H1 (cell line): ENCODE results near the gene GIMAP5. TPM values are rescaled to one million over a fixed set of nuclear protein-coding genes. Genes with fewer than 3 reads are reported as not detected.

ENCODE experiments used
- CTCF ChIA-PET: fragments of 300-600 bp; sonication (Branson Sonifier 250); formaldehyde crosslinking; loops from one replicate; lab custom pipeline; 2021; ENCODE audit not compliant: partially characterized antibody; lab: Charles Lee
- POLR2A ChIA-PET: fragments of 300-600 bp; sonication (Branson Sonifier 250); formaldehyde crosslinking; loops from one replicate; lab custom pipeline; 2021; ENCODE audit warnings: inconsistent platforms; ENCODE audit not compliant: partially characterized antibody; lab: Charles Lee
- DNase-seq, 2 experiments: peaks; one replicate each; pipeline versions ENCODE4 v3.0.0 to v3.0.0-alpha.2; 2010 to 2022; ENCODE audit warnings: low spot score in 2 of 2, low read depth in 1 of 2, mixed read lengths in 1 of 2
- FAIRE-seq: peaks from 2 replicates; lab custom pipeline; 2011; peaks lifted over from hg19 to GRCh38; lab: Jason Lieb, UNC
- H2AFZ ChIP-seq: 2 replicates; pipeline ENCODE4 v1.8.1; 2012; ENCODE audit warnings: low read length, inconsistent platforms
- H2AK5ac ChIP-seq: 2 replicates; pipeline ENCODE4 v1.6.1; 2013; ENCODE audit warnings: low read depth, low read length
- H2BK120ac ChIP-seq: replicated peaks from 2 replicates; pipeline ENCODE3; 2013; ENCODE audit warnings: low read depth, low read length, inconsistent platforms
- H2BK12ac ChIP-seq: 2 replicates; pipeline ENCODE4 v1.6.1; 2013; ENCODE audit warnings: low read depth, low read length
- H2BK15ac ChIP-seq: 2 replicates; pipeline ENCODE4 v1.6.1; 2013; ENCODE audit warnings: low read length
- H2BK20ac ChIP-seq: 2 replicates; pipeline ENCODE4 v1.6.1; 2013; ENCODE audit warnings: low read length
- H2BK5ac ChIP-seq: 2 replicates; pipeline ENCODE4 v1.6.1; 2013; ENCODE audit warnings: low read depth, low read length
- H3K14ac ChIP-seq: 2 replicates; pipeline ENCODE4 v1.6.1; 2013; ENCODE audit warnings: inconsistent platforms; ENCODE audit not compliant: insufficient read length
- H3K18ac ChIP-seq: 2 replicates; pipeline ENCODE4 v1.6.1; 2013; ENCODE audit warnings: low read length; ENCODE audit errors: extremely low read depth
- H3K23ac ChIP-seq: 2 replicates; pipeline ENCODE4 v1.6.1; 2013; ENCODE audit warnings: inconsistent platforms; ENCODE audit not compliant: insufficient read length
- H3K23me2 ChIP-seq: 2 replicates; pipeline ENCODE4 v1.6.1; 2013; ENCODE audit warnings: low read depth, low read length
- H3K27ac ChIP-seq: 2 replicates; pipeline ENCODE4 v1.6.1; 2011; ENCODE audit warnings: low read depth, low read length, inconsistent platforms
- H3K27me3 ChIP-seq, 4 experiments: replicated peaks in 1 of 4; 1 replicate in 1 of 4; 2 replicates in 3 of 4; pipeline versions ENCODE4 v1.6.1 to v1.8.1; 2011 to 2013; ENCODE audit warnings: low read length in 3 of 4, mild to moderate bottlenecking in 3 of 4, inconsistent platforms in 2 of 4, mixed read lengths in 2 of 4, moderate library complexity in 1 of 4; ENCODE audit not compliant: control insufficient read depth in 3 of 4, insufficient read depth in 3 of 4; ENCODE audit errors: extremely low read depth in 1 of 4
- H3K36me3 ChIP-seq, 4 experiments: 2 replicates each; pipeline versions ENCODE4 v1.6.1 to v1.8.1; 2011 to 2013; ENCODE audit warnings: mild to moderate bottlenecking in 4 of 4, low read length in 3 of 4, moderate library complexity in 2 of 4, control low read depth in 1 of 4, inconsistent platforms in 1 of 4; ENCODE audit not compliant: insufficient read depth in 4 of 4, control insufficient read depth in 2 of 4
- H3K4ac ChIP-seq: replicated peaks from 2 replicates; pipeline ENCODE3; 2013; ENCODE audit warnings: low read length, low read depth, mixed read lengths, inconsistent platforms; ENCODE audit not compliant: insufficient read length
- H3K4me1 ChIP-seq, 4 experiments: replicated peaks in 1 of 4; 1 replicate in 1 of 4; 2 replicates in 3 of 4; pipeline versions ENCODE4 v1.6.1 to v1.8.1; 2011 to 2013; ENCODE audit warnings: low read length in 3 of 4, inconsistent platforms in 2 of 4, mixed read lengths in 1 of 4; ENCODE audit not compliant: insufficient read depth in 4 of 4, control insufficient read depth in 3 of 4
- H3K4me2 ChIP-seq, 2 experiments: 2 replicates each; pipeline versions ENCODE4 v1.6.1 to v1.8.1; 2011 to 2013; ENCODE audit warnings: low read depth in 2 of 2, low read length in 2 of 2, control low read depth in 1 of 2, inconsistent platforms in 1 of 2, mild to moderate bottlenecking in 1 of 2; ENCODE audit not compliant: insufficient read depth in 1 of 2
- H3K4me3 ChIP-seq, 4 experiments: fragments of 200-600, 300-600 bp in 1 of 4; sonication (generic), shearing (Covaris generic), sonication (Bioruptor Twin) in 1 of 4; 2 replicates each; pipeline versions ENCODE4 v1.5.1 to v1.8.1; 2011 to 2016; ENCODE audit warnings: low read length in 4 of 4, low read depth in 3 of 4, control low read depth in 2 of 4, inconsistent platforms in 2 of 4, mild to moderate bottlenecking in 2 of 4, mixed read lengths in 1 of 4, moderate library complexity in 1 of 4; ENCODE audit not compliant: insufficient read depth in 2 of 4; ENCODE audit errors: extremely low read depth in 1 of 4
- H3K56ac ChIP-seq: replicated peaks from 2 replicates; pipeline ENCODE3; 2013; ENCODE audit warnings: low read depth, mild to moderate bottlenecking, mixed read lengths, low read length, inconsistent platforms; ENCODE audit not compliant: insufficient read length
- H3K79me1 ChIP-seq: 2 replicates; pipeline ENCODE4 v1.6.1; 2013; ENCODE audit warnings: low read depth, low read length, control low read depth
- H3K79me2 ChIP-seq, 2 experiments: 2 replicates each; pipeline versions ENCODE4 v1.6.1 to v1.8.1; 2012 to 2013; ENCODE audit warnings: low read length in 2 of 2, mild to moderate bottlenecking in 2 of 2, inconsistent platforms in 1 of 2; ENCODE audit not compliant: insufficient read depth in 2 of 2, control insufficient read depth in 1 of 2
- H3K9ac ChIP-seq, 4 experiments: replicated peaks in 1 of 4; 1 replicate in 1 of 4; 2 replicates in 3 of 4; pipeline versions ENCODE4 v1.6.1 to v1.8.1; 2011 to 2013; ENCODE audit warnings: low read depth in 3 of 4, low read length in 3 of 4, control low read depth in 2 of 4, mild to moderate bottlenecking in 2 of 4, moderate library complexity in 2 of 4, inconsistent platforms in 1 of 4; ENCODE audit errors: extremely low read depth in 1 of 4
- H3K9me3 ChIP-seq, 2 experiments: 2 replicates each; pipeline versions ENCODE4 v1.6.1 to v1.8.1; 2012 to 2013; ENCODE audit warnings: mild to moderate bottlenecking in 2 of 2, moderate library complexity in 2 of 2, control low read depth in 1 of 2, inconsistent platforms in 1 of 2, low read depth in 1 of 2, low read length in 1 of 2, mixed read lengths in 1 of 2; ENCODE audit not compliant: insufficient read depth in 2 of 2
- H4K20me1 ChIP-seq, 2 experiments: replicated peaks in 1 of 2; 2 replicates each; pipeline versions ENCODE3 to v1.8.1; 2011 to 2013; ENCODE audit warnings: inconsistent platforms in 2 of 2, low read length in 2 of 2, mild to moderate bottlenecking in 1 of 2; ENCODE audit not compliant: insufficient read depth in 2 of 2, control insufficient read depth in 1 of 2
- H4K5ac ChIP-seq: 2 replicates; pipeline ENCODE4 v1.6.1; 2013; ENCODE audit warnings: low read length, low read depth, mixed read lengths, inconsistent platforms; ENCODE audit not compliant: insufficient read length
- H4K8ac ChIP-seq: 2 replicates; pipeline ENCODE4 v1.8.0; 2013; ENCODE audit warnings: mild to moderate bottlenecking, moderate library complexity, low read length, inconsistent platforms; ENCODE audit not compliant: insufficient read depth; ENCODE audit errors: extremely low read depth
- H4K91ac ChIP-seq: replicated peaks from 2 replicates; pipeline ENCODE3; 2013; ENCODE audit warnings: low read length, mixed read lengths, inconsistent platforms; ENCODE audit not compliant: insufficient read length
- CEBPB ChIP-seq: IDR thresholded peaks from 2 replicates; pipeline ENCODE4 v1.6.1; 2012; ENCODE audit warnings: low read depth, low read length
- CHD1 ChIP-seq: IDR thresholded peaks from 2 replicates; pipeline ENCODE4 v1.6.1; 2012; ENCODE audit warnings: low read depth, low read length, improper control_type of control experiment
- EP300 ChIP-seq, 2 experiments: IDR thresholded peaks; 1 replicate in 1 of 2; 2 replicates in 1 of 2; pipeline ENCODE4 v1.6.1; 2011 to 2012; ENCODE audit warnings: low read depth in 2 of 2, low read length in 2 of 2, mild to moderate bottlenecking in 2 of 2, borderline replicate concordance in 1 of 2, inconsistent platforms in 1 of 2, moderate library complexity in 1 of 2
- EZH2 ChIP-seq: fragments of 200-600 bp; sonication (generic); IDR thresholded peaks from 2 replicates; pipeline ENCODE4 v1.7.1; 2012; ENCODE audit warnings: low read depth, mild to moderate bottlenecking, moderate library complexity, low read length, inconsistent platforms; ENCODE audit not compliant: severe bottlenecking
- MAFK ChIP-seq: IDR thresholded peaks from 2 replicates; pipeline ENCODE4 v1.6.1; 2012; ENCODE audit warnings: low read depth, mild to moderate bottlenecking, improper control_type of control experiment, low read length
- PHF8 ChIP-seq: fragments of 200-600 bp; sonication (generic); conservative IDR thresholded peaks from 2 replicates; pipeline ENCODE4 v1.7.1; 2012; ENCODE audit warnings: low read depth, mild to moderate bottlenecking, inconsistent platforms, low read length, moderate library complexity
- RAD21 ChIP-seq, 2 experiments: IDR thresholded peaks in 1 of 2; conservative IDR thresholded peaks in 1 of 2; 2 replicates each; pipeline ENCODE4 v1.6.1; 2011; ENCODE audit warnings: low read depth in 2 of 2, low read length in 2 of 2, improper control_type of control experiment in 1 of 2, inconsistent platforms in 1 of 2, mild to moderate bottlenecking in 1 of 2, moderate library complexity in 1 of 2
- SIN3A ChIP-seq, 2 experiments: IDR thresholded peaks in 1 of 2; conservative IDR thresholded peaks in 1 of 2; 2 replicates each; pipeline ENCODE4 v1.6.1; 2011 to 2012; ENCODE audit warnings: low read length in 2 of 2, improper control_type of control experiment in 1 of 2, low read depth in 1 of 2, mild to moderate bottlenecking in 1 of 2
- SP1 ChIP-seq: IDR thresholded peaks from 2 replicates; pipeline ENCODE4 v1.6.1; 2011; ENCODE audit warnings: low read depth, low read length
- SP2 ChIP-seq: IDR thresholded peaks from 2 replicates; pipeline ENCODE4 v1.6.1; 2012; ENCODE audit warnings: mild to moderate bottlenecking, low read length, inconsistent platforms
- TEAD4 ChIP-seq: IDR thresholded peaks from 2 replicates; pipeline ENCODE4 v1.6.1; 2012; ENCODE audit warnings: low read depth, low read length, inconsistent platforms, mixed read lengths
- WGBS, 2 experiments: shearing (Covaris generic) in 1 of 2; methylation state at CpG; one replicate each; pipeline versions ENCODE4 v1.1.6 to v1.1.7; 2013 to 2015; ENCODE audit warnings: low lambda C conversion rate in 2 of 2, mixed read lengths in 2 of 2, inconsistent platforms in 1 of 2, low coverage in 1 of 2, missing lambda C conversion rate in 1 of 2; ENCODE audit not compliant: insufficient replicate concordance in 2 of 2, insufficient coverage in 1 of 2, insufficient read length in 1 of 2; ENCODE audit errors: extremely low coverage in 1 of 2, missing lambda C conversion rate in 1 of 2; 5-methylcytosine and 5-hydroxymethylcytosine counted together
- polyA plus RNA-seq, 7 experiments: library from polyadenylated mRNA; depleted of rRNA in 3 of 7; stranded (reverse) in 5 of 7; unstranded in 2 of 7; fragments of >200 nt in 5 of 7; fragments of 200-250 nt in 2 of 7; gene quantifications; 1 replicate in 5 of 7; 2 replicates in 1 of 7; 4 replicates in 1 of 7; pipeline versions ENCODE4 v1.2.1 to v1.2.3, GENCODE V29; 2011 to 2013; ENCODE audit warnings: missing spikeins in 2 of 7, mixed read lengths in 2 of 7
- total RNA-seq: library from RNA; stranded (reverse); fragmentation: NEBNext Ultra II Directional; extraction: Animal tissue kit (Norgen Biotek cat#: 25700); gene quantifications from 2 replicates; pipeline ENCODE4 v1.2.1, GENCODE V29; 2021
- TF ChIP-seq, protein P1 (sequence below): IDR thresholded peaks from 2 replicates; pipeline ENCODE4 v1.6.1; 2012; ENCODE audit warnings: low read length, inconsistent platforms

Gene GIMAP5
- total and polyA plus RNA-seq, 2 of the 8 experiments (the other 6 are each of a cell fraction or from before 2014, with no cell fraction given), result not detected

DNA sequence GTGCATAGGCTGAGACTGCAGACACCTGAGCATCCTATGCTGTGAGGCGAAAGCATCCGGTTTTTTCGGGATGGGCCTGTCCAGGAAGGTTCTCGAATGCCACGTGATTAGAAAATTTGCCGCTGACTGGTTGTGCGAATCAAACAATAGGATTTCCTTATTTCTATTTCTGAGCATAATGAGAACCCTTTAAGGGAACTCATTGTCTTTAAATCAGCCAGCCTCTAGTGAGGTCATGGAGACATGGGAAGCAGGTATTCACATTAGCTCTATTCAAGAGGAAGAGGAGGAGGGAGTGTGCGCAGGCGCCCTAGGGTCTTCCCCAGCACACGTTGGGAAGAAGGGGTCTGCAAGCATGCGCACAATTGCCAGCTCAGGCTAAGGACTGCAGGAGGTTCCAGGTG, 15.2 kb upstream of the GIMAP5 start:
- CTCF ChIA-PET, result no interaction called here
- TF ChIP-seq EP300 (IDR thresholded peaks at IDR 0.05; ENCODE audit: borderline replicate concordance in 1 of 2, low read depth in 2 of 2, low read length in 2 of 2) (no peak), CEBPB (no peak), MAFK (no peak), SIN3A (conservative IDR thresholded peaks at IDR 0.05 in 1 of 2, IDR thresholded peaks at IDR 0.05 in 1 of 2; ENCODE audit: low read depth in 1 of 2, low read length in 2 of 2) (no peak), CHD1 (no peak), TEAD4 (no peak), SP2 (no peak), PHF8 (no peak), EZH2 (no peak), RAD21 (IDR thresholded peaks at IDR 0.05 in 1 of 2, conservative IDR thresholded peaks at IDR 0.05 in 1 of 2; ENCODE audit: low read depth in 2 of 2, low read length in 2 of 2) (no peak), SP1 (no peak)
- TF ChIP-seq, protein P1, sequence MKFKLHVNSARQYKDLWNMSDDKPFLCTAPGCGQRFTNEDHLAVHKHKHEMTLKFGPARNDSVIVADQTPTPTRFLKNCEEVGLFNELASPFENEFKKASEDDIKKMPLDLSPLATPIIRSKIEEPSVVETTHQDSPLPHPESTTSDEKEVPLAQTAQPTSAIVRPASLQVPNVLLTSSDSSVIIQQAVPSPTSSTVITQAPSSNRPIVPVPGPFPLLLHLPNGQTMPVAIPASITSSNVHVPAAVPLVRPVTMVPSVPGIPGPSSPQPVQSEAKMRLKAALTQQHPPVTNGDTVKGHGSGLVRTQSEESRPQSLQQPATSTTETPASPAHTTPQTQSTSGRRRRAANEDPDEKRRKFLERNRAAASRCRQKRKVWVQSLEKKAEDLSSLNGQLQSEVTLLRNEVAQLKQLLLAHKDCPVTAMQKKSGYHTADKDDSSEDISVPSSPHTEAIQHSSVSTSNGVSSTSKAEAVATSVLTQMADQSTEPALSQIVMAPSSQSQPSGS, result no peak

More for the DNA sequence above, 15.2 kb upstream of the GIMAP5 start:
- no peak overlapping the region for H3K4ac ChIP-seq
- H4K91ac ChIP-seq, result no peak overlapping the region
- H3K79me1 ChIP-seq, result no peaks in the 10 kb centered on the region
- POLR2A ChIA-PET, result no interaction called here
- no peak overlapping the region for H2BK15ac ChIP-seq
- no peaks in the 10 kb centered on the region for H3K79me2 ChIP-seq
- H4K8ac ChIP-seq, result no peak overlapping the region
- DNase-seq, result no peak
- no peak overlapping the region for H3K14ac ChIP-seq
- H3K9me3 ChIP-seq, result peaks cover 0 to 3% of the 10 kb centered on the region in 2 experiments; a peak in 2 of 4 replicates
- no peaks in the 10 kb centered on the region for H3K36me3 ChIP-seq
- FAIRE-seq, result no peak
- no peak overlapping the region for H3K27ac ChIP-seq
- H2BK20ac ChIP-seq, result no peak overlapping the region
- H3K56ac ChIP-seq, result no peak overlapping the region
- peaks cover 0 to 7% (median 6%) of the 10 kb centered on the region in 4 experiments; a peak in 6 of 7 replicates for H3K27me3 ChIP-seq
- no peak overlapping the region for H4K5ac ChIP-seq
- no peak overlapping the region for H3K4me3 ChIP-seq
- no peak overlapping the region for H2BK120ac ChIP-seq
- 85% methylated on average over 11 of the region's 11 CpGs; no CpG with 5 or more reads in 1 of the 2 experiments for WGBS, 2 experiments
- H3K23me2 ChIP-seq, result no peaks in the 10 kb centered on the region
- no peak overlapping the region for H3K18ac ChIP-seq
- no peak overlapping the region for H3K9ac ChIP-seq
- H3K4me1 ChIP-seq, result no peaks in the 10 kb centered on the region
- H4K20me1 ChIP-seq, result no peaks in the 10 kb centered on the region
- H2BK5ac ChIP-seq, result no peak overlapping the region
- no peak overlapping the region for H2BK12ac ChIP-seq
- no peak overlapping the region for H2AK5ac ChIP-seq
- H3K4me2 ChIP-seq, result no peak overlapping the region
- no peak overlapping the region for H3K23ac ChIP-seq
- no peak overlapping the region for H2AFZ ChIP-seq
